Stimulated activated CD4-positive, alpha-beta T cell treated with anti-CD3 and anti-CD28 coated beads, TNF-alpha, amount 100 ng/mL, for 48 hours (primary cell): ENCODE data around the gene COG2.
"Not testable (repeated sequence)": the region's sequence is repeated elsewhere in the genome, so short reads cannot be mapped to it uniquely, and the experiment has no call there.

ENCODE experiments used
- DNase-seq, 3 donors: peaks; one replicate each; pipeline ENCODE4 v3.0.0-alpha.2; 2020; ENCODE audit warnings: low read depth in 3 of 3

The COG2 gene

GRCh38 chr1:230669543-230669942, 27.3 kb downstream of the COG2 start:
- DNase-seq, result no peak

- no peak for DNase-seq
Measured at GRCh38 chr1:230674581-230674980, 32.3 kb downstream of the COG2 start.

DNA sequence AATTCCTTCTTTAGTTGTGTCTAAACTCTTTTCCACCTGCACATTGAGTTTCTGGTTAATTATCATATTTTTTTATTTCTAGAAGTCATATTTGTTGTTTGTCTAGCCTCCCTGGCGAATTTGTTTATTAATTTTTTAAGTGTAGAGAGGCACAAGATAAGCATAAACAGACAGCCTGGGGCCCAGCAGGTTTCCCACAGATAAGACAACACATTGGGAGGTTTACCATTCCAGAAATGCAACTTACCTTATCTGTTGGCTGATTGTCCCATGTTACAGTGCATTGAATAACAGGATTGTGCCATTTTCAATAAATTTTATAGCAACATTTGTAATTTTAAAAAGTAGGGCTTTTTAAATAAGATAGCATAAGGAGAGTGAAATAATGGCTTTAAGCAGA, 34.9 kb downstream of the COG2 start:
- DNase-seq, result no peak

- DNase-seq, result no peak
Measured at GRCh38 chr1:230679192-230679591, 36.9 kb downstream of the COG2 start.

GRCh38 chr1:230679825-230680224, 37.5 kb downstream of the COG2 start:
- DNase-seq, result no peak

DNA sequence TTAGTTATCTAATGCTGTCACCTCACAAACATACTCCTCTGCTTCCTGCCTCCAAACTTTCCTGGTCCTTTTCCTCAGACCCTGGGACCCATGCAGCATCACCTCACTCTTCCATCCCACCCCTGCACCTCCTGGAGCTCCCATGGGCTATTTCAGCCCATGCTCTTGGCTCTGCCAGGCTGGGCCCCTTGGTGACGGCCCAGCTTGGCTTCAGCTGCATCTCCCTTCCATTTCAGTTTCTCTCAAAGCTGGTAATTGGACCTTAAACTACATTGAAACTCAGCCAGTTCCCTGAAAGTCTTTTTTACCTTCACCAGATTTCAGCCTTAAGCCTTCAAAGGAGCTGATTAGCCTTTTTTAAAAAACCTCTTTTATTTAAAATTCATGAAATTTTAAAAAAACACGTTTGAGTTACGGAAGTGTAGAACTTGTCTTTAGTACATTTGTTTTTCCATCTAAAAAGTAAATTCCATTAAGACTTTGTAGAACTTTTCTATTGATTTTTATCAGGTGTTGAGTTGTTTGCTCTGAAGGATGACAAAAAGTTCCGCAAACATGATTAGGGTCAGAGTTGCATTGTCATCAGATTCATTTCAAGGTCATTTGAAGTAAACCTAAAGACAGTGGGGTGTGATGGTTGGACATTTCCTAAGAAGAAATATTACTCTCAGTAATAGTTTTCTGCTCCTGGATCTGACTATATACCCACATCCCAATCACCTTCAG, 38.2 kb downstream of the COG2 start:
- DNase-seq, result no peak

GRCh38 chr1:230681599-230681998, 39.3 kb downstream of the COG2 start:
- no peak for DNase-seq

DNA sequence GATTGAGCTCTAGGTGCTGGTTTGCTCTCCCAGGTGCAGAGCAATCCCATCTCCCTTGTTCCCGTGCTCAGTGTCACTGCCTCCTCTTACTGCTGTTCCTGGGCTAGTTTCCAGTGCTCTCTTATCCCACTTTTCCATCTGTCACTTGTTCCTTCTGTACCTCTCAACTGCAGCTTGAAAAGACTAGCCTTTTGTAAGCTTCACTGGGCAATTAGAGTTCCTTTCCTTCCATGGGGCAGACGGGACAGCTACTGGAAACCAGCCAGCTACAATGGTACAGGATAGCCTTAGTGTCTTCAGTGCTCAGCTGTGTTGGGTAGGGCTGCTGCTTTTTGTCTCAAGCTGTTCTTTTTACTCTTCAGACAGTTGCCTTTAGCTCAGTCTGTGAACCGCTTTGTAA, 40.0 kb downstream of the COG2 start:
- DNase-seq, result no peak

- no peak for DNase-seq
Measured at GRCh38 chr1:230682882-230683610, 40.8 kb downstream of the COG2 start.

GRCh38 chr1:230684146-230684545, 41.9 kb downstream of the COG2 start:
- no peak for DNase-seq

GRCh38 chr1:230684998-230685397, 42.7 kb downstream of the COG2 start:
- no peak for DNase-seq

DNA sequence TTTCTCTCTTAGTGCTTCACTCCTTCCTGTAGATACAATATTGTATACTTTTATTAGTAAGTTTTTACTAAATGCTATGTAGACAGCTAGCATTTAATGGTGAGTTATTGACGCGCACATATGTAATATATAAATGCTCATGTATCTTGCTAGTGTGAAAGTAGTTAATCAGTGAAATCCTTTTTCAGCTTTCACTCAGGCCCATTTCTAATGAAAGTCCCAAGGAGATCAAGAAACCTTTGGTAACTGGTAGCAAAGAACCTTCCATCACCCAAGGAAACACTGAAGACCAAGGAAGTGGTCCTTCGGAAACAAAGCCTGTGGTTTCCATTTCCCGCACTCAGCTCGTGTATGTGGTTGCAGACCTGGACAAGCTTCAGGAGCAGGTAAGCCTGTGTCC, 44.5 kb downstream of the COG2 start:
- DNase-seq, result no peak

DNA sequence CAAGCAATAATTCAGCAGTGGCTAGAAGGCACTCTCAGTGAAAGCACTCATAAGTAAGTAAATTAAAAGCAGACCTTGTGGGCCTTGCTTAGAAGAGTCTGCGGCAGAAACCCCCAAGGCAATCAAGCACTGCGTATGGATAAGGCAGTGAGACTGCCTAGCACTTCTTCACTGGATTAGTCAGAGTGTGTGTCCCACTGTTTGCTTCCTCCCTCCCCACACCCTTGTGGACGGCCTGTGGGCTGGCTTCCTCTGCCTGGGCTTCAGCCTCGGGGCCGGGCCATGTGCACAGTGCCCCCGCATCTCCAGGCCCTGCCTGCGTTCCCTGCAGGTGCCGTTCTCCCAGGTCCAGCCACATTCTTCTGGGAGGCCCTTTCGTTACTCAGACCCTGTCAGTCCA, 47.8 kb downstream of the COG2 start:
- DNase-seq, result no peak

DNA sequence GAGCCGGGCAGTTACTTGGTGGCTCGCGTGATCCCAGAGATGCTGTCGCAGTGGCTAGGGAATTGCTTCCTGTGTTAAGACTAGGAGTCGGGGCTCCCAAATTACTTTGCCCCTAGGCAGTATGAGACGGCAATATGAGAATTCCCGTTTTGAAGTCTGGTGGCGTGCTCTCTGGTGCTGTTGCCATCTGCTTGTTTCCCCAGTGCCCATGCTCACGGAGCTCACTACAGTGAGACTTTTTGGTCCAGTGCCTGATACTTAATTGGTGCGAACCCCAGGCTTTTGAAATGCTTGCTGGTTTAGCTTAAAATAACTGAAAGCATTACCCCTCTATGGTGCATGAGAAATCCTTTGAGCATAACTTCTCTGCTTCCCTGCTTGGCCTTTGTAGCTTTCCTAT, 49.3 kb downstream of the COG2 start:
- DNase-seq, result no peak

GRCh38 chr1:230693221-230693620, 50.9 kb downstream of the COG2 start:
- no peak for DNase-seq

- DNase-seq, result no peak
Measured at GRCh38 chr1:230693777-230694176, 51.5 kb downstream of the COG2 start.

- no peak for DNase-seq
Measured at GRCh38 chr1:230694464-230694863, 52.2 kb downstream of the COG2 start.

- DNase-seq, result no peak
Measured at GRCh38 chr1:230694991-230695390, 52.7 kb downstream of the COG2 start.

DNA sequence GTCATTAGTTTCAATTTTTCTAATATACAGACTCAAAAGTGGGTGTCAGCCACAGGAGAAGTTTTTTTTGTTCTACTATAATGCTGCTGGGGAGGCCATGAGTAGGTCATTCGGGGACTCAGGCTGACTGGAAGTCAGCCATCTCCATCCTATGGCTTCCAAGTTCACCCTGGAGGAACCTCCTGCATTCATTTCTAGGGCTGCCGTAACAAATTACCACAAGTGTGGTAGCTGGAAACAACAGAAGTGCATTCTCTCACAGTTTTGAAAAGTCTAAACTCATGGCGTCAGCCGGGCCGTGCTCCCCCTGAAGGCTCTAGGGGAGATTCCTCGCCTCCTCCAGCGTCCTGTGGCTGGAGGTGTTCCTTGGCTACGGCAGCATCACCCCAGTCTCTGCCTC, 53.9 kb downstream of the COG2 start:
- no peak for DNase-seq

DNA sequence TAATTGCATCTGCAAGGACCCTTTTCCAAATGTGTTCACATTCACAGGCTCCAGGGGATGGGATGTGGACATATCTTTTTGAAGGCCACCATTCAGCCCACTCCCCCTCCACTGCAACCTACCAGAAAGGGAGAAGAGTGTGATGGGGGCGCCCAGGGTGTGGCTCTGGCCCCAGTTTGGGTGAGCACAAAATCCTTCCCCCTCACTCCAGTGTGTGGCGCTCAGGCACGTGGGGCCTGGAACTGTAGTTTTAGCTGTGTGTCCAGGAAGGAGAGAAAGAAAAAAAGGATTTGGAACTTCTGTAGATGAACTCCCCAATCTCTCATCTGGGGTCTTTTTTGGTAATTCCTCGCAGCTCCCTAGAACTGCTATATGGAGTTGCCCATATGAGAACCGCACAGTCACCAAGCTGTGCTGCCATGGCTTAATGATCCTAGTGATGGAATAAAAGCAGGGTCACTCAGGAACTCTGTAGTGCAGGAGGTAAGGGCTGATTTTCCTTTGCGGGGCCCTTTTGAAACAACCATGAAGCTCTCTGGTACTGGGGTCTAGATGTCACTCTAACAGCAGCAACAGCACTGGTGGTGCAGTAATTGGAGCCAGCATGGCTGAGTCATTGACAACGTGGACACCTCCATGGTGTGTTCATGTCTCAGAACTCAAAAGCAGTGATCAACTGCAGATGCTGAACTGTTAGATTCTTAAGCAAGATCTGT, 54.6 kb downstream of the COG2 start:
- DNase-seq, result no peak

GRCh38 chr1:230698130-230698529, 55.8 kb downstream of the COG2 start:
- DNase-seq, result no peak

- not testable (repeated sequence) for DNase-seq
Measured at GRCh38 chr1:230698964-230699363, 56.7 kb downstream of the COG2 start.

- DNase-seq, result no peak
Measured at GRCh38 chr1:230699716-230700115, 57.4 kb downstream of the COG2 start.
